Type B pancreatic cell (in vitro differentiated cells): Measurements from ENCODE around the gene SELENON. TPM values are rescaled to one million over a fixed set of nuclear protein-coding genes. Genes with fewer than 3 reads are reported as not detected.

ENCODE experiments used
- DNase-seq: peaks from one replicate; pipeline ENCODE4 v3.0.0; 2021; ENCODE audit warnings: mixed read lengths; ENCODE audit not compliant: unreplicated experiment; ENCODE audit errors: extremely low spot score
- H3K27ac Mint-ChIP-seq: 2 replicates; pipeline ENCODE4 v1.8.0; 2021; ENCODE audit warnings: mild to moderate bottlenecking, mixed read lengths
- H3K27me3 Mint-ChIP-seq: 2 replicates; pipeline ENCODE4 v1.8.0; 2021; ENCODE audit warnings: mixed read lengths
- H3K36me3 Mint-ChIP-seq: 2 replicates; pipeline ENCODE4 v1.8.0; 2021; ENCODE audit warnings: mixed read lengths
- H3K4me1 Mint-ChIP-seq: one replicate; pipeline ENCODE4 v1.8.0; 2021; ENCODE audit warnings: mixed read lengths; ENCODE audit not compliant: unreplicated experiment
- H3K4me3 Mint-ChIP-seq: 2 replicates; pipeline ENCODE4 v1.8.0; 2021; ENCODE audit warnings: mild to moderate bottlenecking, mixed read lengths
- H3K9me3 Mint-ChIP-seq: 2 replicates; pipeline ENCODE4 v1.8.0; 2021; ENCODE audit warnings: mixed read lengths
- total RNA-seq: library from RNA; stranded (reverse); gene quantifications from 2 replicates; pipeline ENCODE4 v1.2.1, GENCODE V29; 2021; ENCODE audit warnings: low replicate concordance
- TF ChIP-seq, protein P1 (sequence below): fragments of 200-600 bp; sonication (generic); conservative IDR thresholded peaks from 2 replicates; pipeline ENCODE4 v1.5.0; 2021; ENCODE audit warnings: antibody characterized with exemption, mild to moderate bottlenecking

Gene SELENON
- total RNA-seq, 1 donor from 2014 or later = 68.7 TPM

DNA sequence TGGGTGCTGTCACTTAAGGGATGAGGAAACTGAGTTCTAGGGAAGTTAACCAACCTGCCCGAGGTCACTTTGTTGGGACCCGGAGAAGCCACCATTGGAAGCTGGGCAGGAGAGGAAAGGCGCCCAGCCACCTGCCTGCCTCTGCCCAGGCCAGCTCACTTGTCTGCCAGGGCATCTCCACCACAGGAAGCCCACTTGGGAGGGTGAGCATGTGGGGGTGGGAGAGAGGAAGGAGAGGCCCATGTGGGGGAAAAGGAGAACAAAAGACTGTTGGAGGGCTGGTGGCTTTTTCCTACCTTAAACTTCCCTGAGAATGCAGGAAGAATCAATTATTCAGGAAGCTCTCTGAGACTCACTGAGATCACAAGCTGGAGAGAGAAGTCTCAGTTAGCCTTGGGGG, 43.8 kb upstream of the SELENON start:
- no peak for DNase-seq
- TF ChIP-seq, protein P1, sequence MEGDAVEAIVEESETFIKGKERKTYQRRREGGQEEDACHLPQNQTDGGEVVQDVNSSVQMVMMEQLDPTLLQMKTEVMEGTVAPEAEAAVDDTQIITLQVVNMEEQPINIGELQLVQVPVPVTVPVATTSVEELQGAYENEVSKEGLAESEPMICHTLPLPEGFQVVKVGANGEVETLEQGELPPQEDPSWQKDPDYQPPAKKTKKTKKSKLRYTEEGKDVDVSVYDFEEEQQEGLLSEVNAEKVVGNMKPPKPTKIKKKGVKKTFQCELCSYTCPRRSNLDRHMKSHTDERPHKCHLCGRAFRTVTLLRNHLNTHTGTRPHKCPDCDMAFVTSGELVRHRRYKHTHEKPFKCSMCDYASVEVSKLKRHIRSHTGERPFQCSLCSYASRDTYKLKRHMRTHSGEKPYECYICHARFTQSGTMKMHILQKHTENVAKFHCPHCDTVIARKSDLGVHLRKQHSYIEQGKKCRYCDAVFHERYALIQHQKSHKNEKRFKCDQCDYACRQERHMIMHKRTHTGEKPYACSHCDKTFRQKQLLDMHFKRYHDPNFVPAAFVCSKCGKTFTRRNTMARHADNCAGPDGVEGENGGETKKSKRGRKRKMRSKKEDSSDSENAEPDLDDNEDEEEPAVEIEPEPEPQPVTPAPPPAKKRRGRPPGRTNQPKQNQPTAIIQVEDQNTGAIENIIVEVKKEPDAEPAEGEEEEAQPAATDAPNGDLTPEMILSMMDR = no peak
- Mint-ChIP-seq H3K27me3 (peaks cover 33% of the 10 kb centered on the region), H3K9me3 (no peaks in the 10 kb centered on the region), H3K4me3 (no peak overlapping the region), H3K36me3 (no peaks in the 10 kb centered on the region), H3K4me1 (peaks cover 8% of the 10 kb centered on the region), H3K27ac (no peak overlapping the region)

DNA sequence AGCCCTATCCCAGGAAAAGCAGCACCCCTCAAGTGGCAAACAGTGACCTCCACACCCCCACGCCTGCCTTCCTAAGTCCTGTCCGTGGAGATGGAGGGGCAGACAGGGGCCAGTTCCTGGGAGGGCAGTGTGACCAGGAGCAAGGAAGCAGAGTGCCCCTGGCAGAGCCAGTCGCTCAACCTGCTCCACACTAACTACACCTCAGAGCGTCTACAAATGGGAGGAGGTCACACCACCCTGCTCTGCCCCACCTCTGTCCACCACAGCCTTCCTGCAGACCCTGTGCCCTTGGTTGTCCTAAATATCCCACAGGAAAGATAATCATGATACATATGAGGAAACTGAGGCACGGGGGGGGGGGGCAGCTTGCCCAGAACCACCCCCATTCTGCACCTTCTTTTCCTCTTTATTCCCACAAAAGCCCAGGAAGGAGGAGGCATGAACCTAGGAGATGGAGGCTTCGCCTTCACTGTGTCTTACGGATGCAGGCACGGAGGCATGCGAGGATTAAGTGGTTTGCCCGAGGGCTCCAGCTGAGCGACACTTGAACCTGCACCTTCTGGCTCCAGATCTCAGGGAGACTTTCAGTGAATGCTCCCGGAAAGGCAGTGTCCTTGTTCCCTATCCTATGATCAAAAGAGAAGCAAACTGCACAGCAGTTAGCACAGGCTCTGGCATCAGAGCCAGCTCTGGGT, 42.7 kb upstream of the SELENON start:
- Mint-ChIP-seq H3K4me3 (no peak overlapping the region), H3K36me3 (no peaks in the 10 kb centered on the region), H3K27me3 (peaks cover 32% of the 10 kb centered on the region), H3K9me3 (no peaks in the 10 kb centered on the region), H3K4me1 (peaks cover 8% of the 10 kb centered on the region), H3K27ac (no peak overlapping the region)
- no peak for DNase-seq
- TF ChIP-seq, protein P1 = no peak

DNA sequence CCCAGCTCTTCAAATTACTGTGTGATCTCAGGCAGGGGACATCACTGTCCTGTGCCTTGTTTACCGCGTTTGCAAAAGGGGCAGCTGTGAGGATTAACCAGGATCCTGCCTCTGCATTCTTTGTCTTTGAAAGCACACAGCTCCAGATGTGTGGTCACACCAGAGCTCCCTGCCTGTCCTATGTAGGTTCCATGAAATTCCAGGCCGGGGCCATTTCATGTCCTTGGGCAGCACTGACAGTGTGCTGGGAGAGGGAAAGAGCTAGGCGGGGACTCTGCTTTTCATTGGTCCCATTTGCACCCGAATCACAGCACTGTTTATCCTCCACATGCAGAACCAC, 42.2 kb upstream of the SELENON start:
- no peak overlapping the region for H3K27ac Mint-ChIP-seq
- peaks cover 8% of the 10 kb centered on the region for H3K4me1 Mint-ChIP-seq
- no peaks in the 10 kb centered on the region for H3K9me3 Mint-ChIP-seq
- H3K27me3 Mint-ChIP-seq = peaks cover 32% of the 10 kb centered on the region
- no peak for DNase-seq
- no peak overlapping the region for H3K4me3 Mint-ChIP-seq
- TF ChIP-seq, protein P1 = no peak
- no peaks in the 10 kb centered on the region for H3K36me3 Mint-ChIP-seq

DNA sequence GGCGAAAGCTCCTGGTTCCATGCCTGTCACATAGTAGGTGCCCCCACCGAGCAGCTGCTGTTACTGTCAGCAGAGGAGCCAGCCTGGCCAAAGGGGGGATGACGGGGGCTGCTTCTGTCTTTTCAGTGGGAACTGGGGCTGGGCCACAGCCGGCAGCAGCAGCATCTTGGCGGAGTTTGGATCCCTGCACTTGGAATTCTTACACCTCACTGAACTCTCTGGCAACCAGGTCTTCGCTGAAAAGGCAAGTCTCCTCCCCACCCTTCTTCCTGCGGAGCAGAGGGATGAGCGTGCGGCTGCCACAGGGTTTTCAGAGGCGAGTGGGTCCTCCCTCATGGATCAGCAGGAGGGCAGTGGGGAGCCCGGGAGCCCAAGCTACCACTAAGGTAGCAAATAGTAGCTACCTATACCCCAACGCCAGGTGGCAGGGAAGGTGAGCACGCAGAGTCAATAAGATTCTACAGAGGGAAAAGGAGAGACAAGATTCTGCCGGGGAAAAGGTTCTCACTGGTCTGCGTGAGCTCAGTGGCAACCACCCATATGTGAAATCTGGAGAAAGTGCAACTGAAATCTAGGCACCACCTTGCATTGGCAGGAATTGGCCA, 41.4 kb upstream of the SELENON start:
- peaks cover 32% of the 10 kb centered on the region for H3K27me3 Mint-ChIP-seq

DNA sequence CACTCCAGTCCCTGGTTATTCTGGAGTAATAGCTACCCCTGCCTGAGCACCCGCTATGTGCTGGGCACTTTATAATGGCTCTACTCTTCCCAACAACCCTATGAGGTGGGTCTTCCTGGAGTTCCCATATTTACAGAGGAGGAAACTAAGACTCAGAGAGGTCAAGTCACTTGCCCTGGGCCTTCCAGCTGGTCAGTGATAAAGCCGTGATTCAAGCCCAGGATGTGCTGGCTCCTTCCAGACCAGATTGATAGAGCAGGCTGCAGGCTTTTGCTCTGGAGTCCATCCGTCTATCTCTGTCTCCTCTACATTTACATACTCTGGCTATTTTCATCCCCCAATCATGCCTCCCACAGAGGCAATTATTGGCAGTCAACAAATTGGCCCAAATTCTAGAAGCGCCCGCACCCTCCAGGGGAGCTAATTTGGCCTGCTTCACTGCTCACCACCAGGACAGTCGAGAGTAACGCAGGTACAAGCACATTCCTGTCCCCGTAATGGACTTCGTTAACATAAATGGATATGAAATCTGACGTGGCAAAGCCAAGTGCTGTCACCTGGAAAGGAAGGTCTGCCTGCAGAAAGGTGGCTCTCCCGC, 39.8 kb upstream of the SELENON start:
- Mint-ChIP-seq H3K36me3 (no peaks in the 10 kb centered on the region), H3K27ac (no peak overlapping the region), H3K4me3 (no peak overlapping the region), H3K4me1 (peaks cover 8% of the 10 kb centered on the region), H3K9me3 (no peaks in the 10 kb centered on the region), H3K27me3 (peaks cover 29% of the 10 kb centered on the region)
- TF ChIP-seq, protein P1 = no peak
- DNase-seq = no peak

More for the DNA sequence above, 41.4 kb upstream of the SELENON start:
- Mint-ChIP-seq H3K4me3 (no peak overlapping the region), H3K36me3 (no peaks in the 10 kb centered on the region), H3K4me1 (peaks cover 8% of the 10 kb centered on the region), H3K27ac (no peak overlapping the region), H3K9me3 (no peaks in the 10 kb centered on the region)
- TF ChIP-seq, protein P1 = no peak
- no peak for DNase-seq
